ENCODE measurements around the gene CCNY.

- TF ChIP-seq, protein P1, sequence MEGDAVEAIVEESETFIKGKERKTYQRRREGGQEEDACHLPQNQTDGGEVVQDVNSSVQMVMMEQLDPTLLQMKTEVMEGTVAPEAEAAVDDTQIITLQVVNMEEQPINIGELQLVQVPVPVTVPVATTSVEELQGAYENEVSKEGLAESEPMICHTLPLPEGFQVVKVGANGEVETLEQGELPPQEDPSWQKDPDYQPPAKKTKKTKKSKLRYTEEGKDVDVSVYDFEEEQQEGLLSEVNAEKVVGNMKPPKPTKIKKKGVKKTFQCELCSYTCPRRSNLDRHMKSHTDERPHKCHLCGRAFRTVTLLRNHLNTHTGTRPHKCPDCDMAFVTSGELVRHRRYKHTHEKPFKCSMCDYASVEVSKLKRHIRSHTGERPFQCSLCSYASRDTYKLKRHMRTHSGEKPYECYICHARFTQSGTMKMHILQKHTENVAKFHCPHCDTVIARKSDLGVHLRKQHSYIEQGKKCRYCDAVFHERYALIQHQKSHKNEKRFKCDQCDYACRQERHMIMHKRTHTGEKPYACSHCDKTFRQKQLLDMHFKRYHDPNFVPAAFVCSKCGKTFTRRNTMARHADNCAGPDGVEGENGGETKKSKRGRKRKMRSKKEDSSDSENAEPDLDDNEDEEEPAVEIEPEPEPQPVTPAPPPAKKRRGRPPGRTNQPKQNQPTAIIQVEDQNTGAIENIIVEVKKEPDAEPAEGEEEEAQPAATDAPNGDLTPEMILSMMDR (IDR thresholded peaks at IDR 0.05; ENCODE audit: low read depth, low read length, poor library complexity, severe bottlenecking): no peak
- no peak for TF ChIP-seq EZH2phosphoT487 (IDR thresholded peaks at IDR 0.05; ENCODE audit: borderline replicate concordance, low read length)
Measured at GRCh38 chr10:35546824-35547225, 210.5 kb downstream of the CCNY start.

Measured in DOHH2 (cell line).